ENCODE measurements around the gene NBL1.

- no peak for TF ChIP-seq CTCF (IDR thresholded peaks at IDR 0.05; ENCODE audit: insufficient read depth, low read length, poor library complexity, severe bottlenecking)
- TF ChIP-seq EZH2phosphoT487 (conservative IDR thresholded peaks at IDR 0.05; ENCODE audit: low read length): no peak
Observed at GRCh38 chr1:19615438-19615837, 28.7 kb upstream of the NBL1 start.
